22Rv1 (cell line): ENCODE results near the gene BNIP2.

Experiments
- ZFX ChIP-seq: fragments of 450-650 bp; IDR thresholded peaks from 2 replicates; pipeline ENCODE4 v1.6.1; 2017; ENCODE audit warnings: antibody characterized with exemption, borderline replicate concordance
- TF ChIP-seq, protein P1 (sequence below): fragments of 450-650 bp; IDR thresholded peaks from 2 replicates; pipeline ENCODE4 v1.5.1; 2017; ENCODE audit warnings: mild to moderate bottlenecking

GRCh38 chr15:59614153-59614552, 75.0 kb downstream of the BNIP2 start:
- TF ChIP-seq, protein P1, sequence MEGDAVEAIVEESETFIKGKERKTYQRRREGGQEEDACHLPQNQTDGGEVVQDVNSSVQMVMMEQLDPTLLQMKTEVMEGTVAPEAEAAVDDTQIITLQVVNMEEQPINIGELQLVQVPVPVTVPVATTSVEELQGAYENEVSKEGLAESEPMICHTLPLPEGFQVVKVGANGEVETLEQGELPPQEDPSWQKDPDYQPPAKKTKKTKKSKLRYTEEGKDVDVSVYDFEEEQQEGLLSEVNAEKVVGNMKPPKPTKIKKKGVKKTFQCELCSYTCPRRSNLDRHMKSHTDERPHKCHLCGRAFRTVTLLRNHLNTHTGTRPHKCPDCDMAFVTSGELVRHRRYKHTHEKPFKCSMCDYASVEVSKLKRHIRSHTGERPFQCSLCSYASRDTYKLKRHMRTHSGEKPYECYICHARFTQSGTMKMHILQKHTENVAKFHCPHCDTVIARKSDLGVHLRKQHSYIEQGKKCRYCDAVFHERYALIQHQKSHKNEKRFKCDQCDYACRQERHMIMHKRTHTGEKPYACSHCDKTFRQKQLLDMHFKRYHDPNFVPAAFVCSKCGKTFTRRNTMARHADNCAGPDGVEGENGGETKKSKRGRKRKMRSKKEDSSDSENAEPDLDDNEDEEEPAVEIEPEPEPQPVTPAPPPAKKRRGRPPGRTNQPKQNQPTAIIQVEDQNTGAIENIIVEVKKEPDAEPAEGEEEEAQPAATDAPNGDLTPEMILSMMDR, result no peak
- TF ChIP-seq ZFX, result no peak
